ENCODE results near the gene SP5.
"Not testable (repeated sequence)": the region's sequence is repeated elsewhere in the genome, so short reads cannot be mapped to it uniquely, and the experiment has no call there.

Gene SP5

DNA sequence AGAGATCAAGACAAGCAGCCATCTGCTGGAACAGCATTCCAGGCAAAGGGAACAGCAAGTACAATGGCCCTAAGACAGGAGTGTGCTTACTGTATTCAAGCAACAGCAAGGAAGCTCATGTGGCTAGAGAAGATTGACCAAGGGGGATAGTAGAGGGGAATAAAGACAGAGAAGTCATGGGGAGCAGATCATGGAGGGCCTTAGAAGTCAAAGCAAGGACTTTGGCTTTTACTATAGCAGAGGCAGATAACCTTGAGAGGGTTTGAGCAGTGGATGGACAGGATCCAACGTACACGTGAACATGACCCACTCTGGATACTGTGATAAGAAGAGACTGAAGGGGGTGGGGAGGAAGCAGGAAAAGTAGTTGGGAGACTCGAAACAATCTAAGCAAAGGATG, 26.9 kb downstream of the SP5 start:
- Histone ChIP-seq H3K4me3 (no peak overlapping the region), H3K27me3 (no peaks in the 10 kb centered on the region), H3K36me3 (no peaks in the 10 kb centered on the region), H3K27ac (no peak overlapping the region), H4K20me1 (no peaks in the 10 kb centered on the region), H3K9ac (no peak overlapping the region), H3K4me1 (peaks cover 0 to 1% (median 0%) of the 10 kb centered on the region in 10 experiments; a peak in 3 of 20 replicates), H3K4me2 (no peak overlapping the region), H3K9me3 (replicated peaks in 1 of 11) (peaks cover 0 to 11% (median 8%) of the 10 kb centered on the region in 11 experiments; a peak in 14 of 22 replicates)
- no peak for TF ChIP-seq Cebpa-rat (IDR thresholded peaks at IDR 0.05)

DNA sequence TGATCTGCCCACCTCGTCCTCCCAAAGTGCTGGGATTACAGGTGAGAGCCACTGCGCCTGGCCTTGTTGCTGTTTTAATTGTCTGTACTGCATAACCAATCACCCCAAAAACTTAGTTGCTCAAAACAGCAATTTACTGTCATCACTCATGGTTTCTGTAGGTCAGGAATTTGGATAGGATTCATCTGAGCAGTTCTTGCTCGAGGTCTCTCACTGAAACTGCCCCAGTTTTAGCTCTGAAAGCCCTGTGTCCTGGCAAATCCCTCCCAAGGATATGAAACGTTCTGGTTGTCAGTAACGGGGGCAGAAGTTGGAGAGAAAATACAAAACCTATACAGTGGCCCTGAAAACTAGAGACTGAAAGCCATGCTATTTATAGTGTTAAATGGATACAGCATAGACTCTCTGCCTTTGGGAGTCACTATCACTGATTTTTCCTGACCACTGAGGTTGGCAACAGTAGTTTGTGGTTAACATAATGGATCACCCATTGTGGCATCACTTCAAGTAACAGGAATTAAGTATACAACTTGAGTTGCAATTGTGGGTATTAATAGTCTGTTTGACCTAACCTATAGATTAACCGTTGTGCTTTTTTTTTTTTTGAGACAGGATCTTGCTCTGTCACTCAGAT, 27.9 kb downstream of the SP5 start:
- no peak for TF ChIP-seq Cebpa-rat (IDR thresholded peaks at IDR 0.05)
- Histone ChIP-seq H3K27ac (no peak overlapping the region), H4K20me1 (no peaks in the 10 kb centered on the region), H3K9ac (no peak overlapping the region), H3K36me3 (no peaks in the 10 kb centered on the region), H3K27me3 (no peaks in the 10 kb centered on the region), H3K9me3 (replicated peaks in 1 of 11) (peaks cover 0 to 1% (median 0%) of the 10 kb centered on the region in 11 experiments; a peak in 2 of 22 replicates), H3K4me1 (peaks cover 7 to 11% (median 8%) of the 10 kb centered on the region in 10 experiments; a peak in 18 of 20 replicates), H3K4me3 (no peak overlapping the region), H3K4me2 (no peak overlapping the region)

DNA sequence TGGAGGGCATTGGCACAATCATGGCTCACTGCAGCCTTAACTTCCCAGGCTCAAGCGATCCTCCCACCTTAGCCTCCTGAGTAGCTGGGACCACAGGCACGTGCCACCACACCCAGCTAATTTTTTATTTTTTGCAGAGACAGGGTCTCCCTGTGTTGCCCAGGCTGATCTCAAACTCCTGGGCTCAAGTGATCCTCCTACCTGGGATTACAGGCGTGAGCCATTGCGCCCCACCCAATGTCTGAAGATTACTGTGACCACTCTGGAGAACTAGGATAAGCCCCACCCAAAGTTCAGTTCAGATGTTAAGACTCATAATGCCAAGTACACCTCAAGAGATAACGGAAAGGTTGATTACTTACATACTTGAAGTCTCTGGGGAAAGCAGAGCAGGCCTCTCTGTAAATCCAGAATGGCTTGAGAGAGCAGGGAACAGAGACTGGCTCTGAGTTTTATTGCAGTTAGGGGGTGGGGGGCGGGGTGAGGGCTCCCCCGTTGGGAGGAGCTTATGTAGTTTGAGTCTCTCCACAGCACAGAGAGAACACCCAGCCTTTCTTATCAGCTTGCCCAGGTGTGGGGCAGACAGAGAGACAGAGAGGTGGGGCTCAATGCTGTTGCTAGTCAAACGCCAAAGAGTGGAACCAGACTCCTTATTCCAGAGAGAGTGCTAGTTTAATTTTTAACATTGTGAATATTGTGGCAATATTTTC, 28.5 kb downstream of the SP5 start:
- H3K9ac ChIP-seq: no peak overlapping the region
- no peak overlapping the region for H3K27ac ChIP-seq
- no peak for TF ChIP-seq Cebpa-rat (IDR thresholded peaks at IDR 0.05)
- H3K4me3 ChIP-seq: no peak overlapping the region
- peaks cover 8 to 15% (median 10%) of the 10 kb centered on the region in 10 experiments; a peak in 18 of 20 replicates for H3K4me1 ChIP-seq
- H3K4me2 ChIP-seq: no peak overlapping the region
- no peaks in the 10 kb centered on the region for H3K27me3 ChIP-seq
- H3K36me3 ChIP-seq: no peaks in the 10 kb centered on the region
- no peaks in the 10 kb centered on the region; a peak in 1 of 22 replicates for H3K9me3 ChIP-seq (replicated peaks in 1 of 11)
- H4K20me1 ChIP-seq: no peaks in the 10 kb centered on the region

DNA sequence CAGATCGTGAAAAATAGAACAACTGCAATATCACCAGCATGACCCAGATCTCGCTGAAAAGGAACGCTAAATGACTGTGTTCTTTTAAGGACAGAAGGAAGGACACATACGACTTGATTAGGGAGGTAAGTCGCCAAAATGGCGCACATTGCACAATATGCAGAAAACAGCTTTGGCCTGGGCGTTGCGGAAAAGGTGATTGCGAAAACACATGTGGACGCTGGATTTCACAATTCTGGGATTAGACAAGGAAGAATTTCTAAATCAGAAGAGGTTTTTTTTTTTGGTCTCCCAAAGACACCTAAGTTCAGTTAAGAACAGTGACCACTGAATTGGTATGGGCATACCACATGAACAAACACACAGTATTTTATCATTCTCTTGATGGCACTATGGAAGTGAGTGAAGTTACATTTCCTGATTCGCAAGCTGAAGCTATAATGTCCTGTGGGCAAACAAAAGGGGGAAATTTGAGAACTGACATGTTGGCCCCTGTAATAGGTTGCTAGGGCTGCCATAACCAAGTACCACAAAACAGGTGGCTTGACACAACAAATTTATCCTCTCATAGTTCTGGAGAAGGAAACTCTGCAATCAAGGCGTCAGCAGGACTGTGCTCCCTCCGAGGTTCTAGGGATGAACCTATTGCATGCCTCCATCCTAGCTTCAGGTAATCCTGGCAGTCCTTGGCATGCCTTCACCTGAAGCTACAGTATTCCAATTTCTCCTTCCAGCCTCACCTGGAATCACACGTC, 29.3 kb downstream of the SP5 start:
- H3K4me1 ChIP-seq: peaks cover 8 to 15% (median 10%) of the 10 kb centered on the region in 10 experiments; a peak in 18 of 20 replicates
- H3K36me3 ChIP-seq: no peaks in the 10 kb centered on the region
- peak overlapping the region in 1 of 11 experiments; percentile 17; a peak in 1 of 22 replicates for H3K4me2 ChIP-seq
- peak in 4 of 11 experiments; percentile 16 to 68 (median 42); a peak in 3 of 22 replicates for TF ChIP-seq Cebpa-rat (IDR thresholded peaks at IDR 0.05)
- no peak overlapping the region for H3K9ac ChIP-seq
- no peaks in the 10 kb centered on the region; a peak in 1 of 22 replicates for H3K9me3 ChIP-seq (replicated peaks in 1 of 11)
- no peaks in the 10 kb centered on the region for H4K20me1 ChIP-seq
- no peak overlapping the region for H3K27ac ChIP-seq
- no peak overlapping the region for H3K4me3 ChIP-seq
- no peaks in the 10 kb centered on the region for H3K27me3 ChIP-seq

DNA sequence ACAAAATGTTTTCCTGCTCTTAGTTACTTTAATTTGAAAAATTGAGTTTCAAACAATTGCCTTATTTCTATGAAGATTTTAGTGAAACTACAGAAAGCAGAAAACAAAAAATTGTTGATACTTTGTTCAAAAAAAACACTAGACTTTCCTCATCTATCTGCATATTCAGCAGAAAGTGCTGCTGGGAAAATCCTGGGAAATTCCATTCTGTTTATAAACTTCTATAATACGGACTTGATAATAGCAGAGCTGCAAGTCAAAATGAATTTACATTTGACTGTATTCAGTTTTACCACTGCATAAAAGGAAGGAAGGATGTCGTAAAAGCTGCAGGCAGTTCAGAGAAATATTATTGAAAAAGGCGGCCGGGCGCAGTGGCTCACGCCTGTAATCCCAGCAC, 30.2 kb downstream of the SP5 start:
- no peaks in the 10 kb centered on the region for H3K27me3 ChIP-seq
- peaks cover 8 to 15% (median 10%) of the 10 kb centered on the region in 10 experiments; a peak in 18 of 20 replicates for H3K4me1 ChIP-seq
- H3K4me3 ChIP-seq: no peak overlapping the region
- H3K9me3 ChIP-seq (replicated peaks in 1 of 11): no peaks in the 10 kb centered on the region; a peak in 1 of 22 replicates
- no peak for TF ChIP-seq Cebpa-rat (IDR thresholded peaks at IDR 0.05)
- H3K27ac ChIP-seq: no peak overlapping the region
- H3K9ac ChIP-seq: no peak overlapping the region
- no peaks in the 10 kb centered on the region for H3K36me3 ChIP-seq
- peak overlapping the region in 1 of 11 experiments; percentile 17; a peak in 1 of 22 replicates for H3K4me2 ChIP-seq
- H4K20me1 ChIP-seq: no peaks in the 10 kb centered on the region

DNA sequence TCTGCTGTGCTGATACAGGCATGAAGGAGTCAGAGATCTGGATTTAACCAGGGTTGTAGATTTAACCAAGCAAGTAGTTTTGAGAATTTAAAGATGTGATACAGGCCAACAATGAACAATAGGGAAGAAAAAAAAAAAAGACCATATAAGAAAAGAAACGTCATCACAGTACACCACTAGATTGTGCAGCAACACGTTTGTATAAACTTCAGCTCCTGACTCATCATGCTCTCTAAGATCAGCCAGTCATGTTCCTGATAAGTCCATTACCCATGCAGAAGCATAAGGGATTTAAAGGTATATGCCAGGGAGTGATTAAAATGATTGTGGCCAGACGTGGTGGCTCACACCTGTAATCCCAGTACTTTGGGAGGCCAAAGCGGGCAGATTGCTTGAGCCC, 32.8 kb downstream of the SP5 start:
- H3K9ac ChIP-seq: no peak overlapping the region
- peak overlapping the region; percentile 25 to 65 (median 44); a peak in 19 of 22 replicates for H3K4me2 ChIP-seq
- no peak for TF ChIP-seq Cebpa-rat (IDR thresholded peaks at IDR 0.05)

DNA sequence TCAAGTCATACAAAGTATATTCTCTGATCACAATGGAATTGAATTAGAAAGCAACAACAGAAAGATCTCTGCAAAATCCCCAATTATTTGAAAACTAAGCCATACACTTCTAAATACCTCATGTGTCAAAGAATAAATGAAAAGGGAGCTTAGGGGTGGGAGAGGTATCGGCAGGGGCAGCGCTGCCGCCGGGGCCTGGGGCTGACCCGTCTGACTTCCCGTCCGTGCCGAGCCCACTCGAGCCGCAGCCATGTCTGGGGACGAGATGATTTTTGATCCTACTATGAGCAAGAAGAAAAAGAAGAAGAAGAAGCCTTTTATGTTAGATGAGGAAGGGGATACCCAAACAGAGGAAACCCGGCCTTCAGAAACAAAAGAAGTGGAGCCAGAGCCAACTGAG, 36.4 kb downstream of the SP5 start:
- not testable (repeated sequence) for H4K20me1 ChIP-seq; H3K36me3 ChIP-seq; H3K9me3 ChIP-seq (replicated peaks in 1 of 11); H3K27me3 ChIP-seq; H3K27ac ChIP-seq; H3K9ac ChIP-seq; H3K4me2 ChIP-seq; H3K4me3 ChIP-seq
- H3K4me1 ChIP-seq: peaks cover 8 to 15% (median 10%) of the 10 kb centered on the region in 10 experiments; a peak in 18 of 20 replicates

More for the DNA sequence above, 32.8 kb downstream of the SP5 start:
- Histone ChIP-seq H3K4me3 (no peak overlapping the region), H3K9me3 (replicated peaks in 1 of 11) (no peaks in the 10 kb centered on the region; a peak in 1 of 22 replicates), H3K27ac (no peak overlapping the region), H3K27me3 (no peaks in the 10 kb centered on the region), H3K36me3 (no peaks in the 10 kb centered on the region), H4K20me1 (no peaks in the 10 kb centered on the region), H3K4me1 (peaks cover 8 to 15% (median 10%) of the 10 kb centered on the region in 10 experiments; a peak in 18 of 20 replicates)

DNA sequence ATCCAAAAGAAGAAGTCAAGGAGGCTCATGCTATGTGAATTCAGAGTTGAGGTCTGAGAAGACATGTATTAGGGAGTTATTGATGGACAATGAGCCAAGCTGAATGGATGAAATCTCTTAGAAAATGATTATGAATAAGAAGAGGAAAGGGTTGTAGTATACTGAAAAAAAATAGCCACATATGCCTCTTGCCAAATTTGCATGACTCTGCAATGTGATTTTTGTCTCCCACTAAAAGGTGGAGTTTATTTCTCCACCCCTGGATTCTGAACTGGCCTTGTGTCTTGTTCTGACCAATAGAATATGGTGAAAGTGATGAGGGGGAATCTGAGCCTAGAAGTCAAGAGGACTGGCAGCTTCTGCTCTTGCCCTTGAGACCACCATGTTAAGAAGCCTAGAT, 46.4 kb downstream of the SP5 start:
- TF ChIP-seq Cebpa-rat (IDR thresholded peaks at IDR 0.05): no peak
- Histone ChIP-seq H3K36me3 (no peaks in the 10 kb centered on the region), H3K9ac (no peak overlapping the region)

DNA sequence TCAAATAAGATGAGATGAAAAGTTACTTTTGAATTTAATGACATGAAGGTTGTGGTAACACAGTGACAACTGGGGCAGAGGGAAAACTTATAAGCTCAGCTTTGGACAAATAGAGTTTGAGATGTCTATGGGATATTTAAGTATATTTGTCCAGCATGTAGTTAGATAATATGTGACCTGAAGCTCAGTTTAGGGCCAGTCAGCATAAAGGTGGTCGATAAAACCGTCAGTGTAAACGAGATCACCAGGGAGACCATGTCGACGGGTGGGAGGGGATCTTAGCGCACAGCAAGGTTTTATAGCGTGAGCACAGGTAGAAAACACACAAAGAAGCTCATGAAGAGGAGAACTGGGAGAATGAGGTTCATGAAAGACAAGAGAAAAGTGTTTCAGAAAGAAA, 47.6 kb downstream of the SP5 start:
- Histone ChIP-seq H3K9ac (no peak overlapping the region), H3K4me2 (no peak overlapping the region), H3K4me3 (no peak overlapping the region), H3K27ac (no peak overlapping the region), H3K9me3 (replicated peaks in 1 of 11) (no peaks in the 10 kb centered on the region), H3K36me3 (no peaks in the 10 kb centered on the region), H3K4me1 (peaks cover 0 to 7% (median 0%) of the 10 kb centered on the region in 10 experiments; a peak in 1 of 20 replicates), H4K20me1 (no peaks in the 10 kb centered on the region), H3K27me3 (no peaks in the 10 kb centered on the region)
- no peak for TF ChIP-seq Cebpa-rat (IDR thresholded peaks at IDR 0.05)

More for the DNA sequence above, 46.4 kb downstream of the SP5 start:
- Histone ChIP-seq H4K20me1 (no peaks in the 10 kb centered on the region), H3K4me1 (peaks cover 0 to 7% (median 0%) of the 10 kb centered on the region in 10 experiments; a peak in 1 of 20 replicates), H3K4me2 (no peak overlapping the region), H3K27ac (no peak overlapping the region), H3K4me3 (no peak overlapping the region), H3K9me3 (replicated peaks in 1 of 11) (no peaks in the 10 kb centered on the region), H3K27me3 (no peaks in the 10 kb centered on the region)

Data from BLaER1 treated with 17β-estradiol and CSF1 and Interleukin-3, amounts not matched to agents 10 nM and 100 nM (cell line).